ENCODE data around the gene CADPS.

CADPS gene

GRCh38 chr3:62732183-62732904 is 142.9 kb downstream of the CADPS start:
- no peak for DNase-seq

- no peak for DNase-seq
Measured at GRCh38 chr3:62727981-62728380, 147.2 kb downstream of the CADPS start.

- DNase-seq = no peak
Measured at GRCh38 chr3:62727536-62727935, 147.7 kb downstream of the CADPS start.

- DNase-seq = no peak
Measured at GRCh38 chr3:62724503-62724902, 150.7 kb downstream of the CADPS start.

- no peak for DNase-seq
Measured at GRCh38 chr3:62723914-62724217, 151.3 kb downstream of the CADPS start.

GRCh38 chr3:62723166-62723913 is 151.9 kb downstream of the CADPS start:
- DNase-seq = no peak

GRCh38 chr3:62722344-62722743 is 152.9 kb downstream of the CADPS start:
- DNase-seq = no peak

- DNase-seq = no peak
Measured at GRCh38 chr3:62718515-62719320, 156.5 kb downstream of the CADPS start.

GRCh38 chr3:62718011-62718410 is 157.2 kb downstream of the CADPS start:
- DNase-seq = no peak

- DNase-seq = no peak
Measured at GRCh38 chr3:62712746-62713145, 162.5 kb downstream of the CADPS start.

- DNase-seq = no peak
Measured at GRCh38 chr3:62710751-62711150, 164.5 kb downstream of the CADPS start.

- DNase-seq = no peak
Measured at GRCh38 chr3:62708638-62709373, 166.4 kb downstream of the CADPS start.

- no peak for DNase-seq
Measured at GRCh38 chr3:62705721-62706120, 169.5 kb downstream of the CADPS start.

- no peak for DNase-seq
Measured at GRCh38 chr3:62703451-62704167, 171.6 kb downstream of the CADPS start.

- DNase-seq = no peak
Measured at GRCh38 chr3:62700357-62700756, 174.9 kb downstream of the CADPS start.

- DNase-seq = no peak
Measured at GRCh38 chr3:62699728-62700127, 175.5 kb downstream of the CADPS start.

GRCh38 chr3:62696011-62696410 is 179.2 kb downstream of the CADPS start:
- DNase-seq = no peak

- no peak for DNase-seq
Measured at GRCh38 chr3:62688812-62689211, 186.4 kb downstream of the CADPS start.

GRCh38 chr3:62688050-62688449 is 187.2 kb downstream of the CADPS start:
- no peak for DNase-seq

- DNase-seq = no peak
Measured at GRCh38 chr3:62686503-62687294, 188.5 kb downstream of the CADPS start.

GRCh38 chr3:62682826-62683225 is 192.4 kb downstream of the CADPS start:
- DNase-seq = no peak

GRCh38 chr3:62679988-62680387 is 195.2 kb downstream of the CADPS start:
- DNase-seq = no peak

Measured in AML-193 (cell line).